Bronchial epithelial cell (primary cell): ENCODE data around the gene MDM4. TPM values are rescaled to one million over a fixed set of nuclear protein-coding genes. Genes with fewer than 3 reads are reported as not detected.
"Not testable (repeated sequence)": the region's sequence is repeated elsewhere in the genome, so short reads cannot be mapped to it uniquely, and the experiment has no call there.

Experiments
- DNase-seq: peaks from one replicate; pipeline ENCODE4 v3.0.0-alpha.2; 2010; ENCODE audit warnings: low read depth
- FAIRE-seq: peaks from 2 replicates; lab custom pipeline; 2011; peaks lifted over from hg19 to GRCh38; lab: Jason Lieb, UNC
- H3K27me3 ChIP-seq: 2 replicates; pipeline ENCODE4 v1.5.1; 2011; ENCODE audit warnings: low read length; ENCODE audit not compliant: control insufficient read depth, insufficient read depth
- H3K36me3 ChIP-seq: 2 replicates; pipeline ENCODE4 v1.5.1; 2011; ENCODE audit warnings: low read length; ENCODE audit not compliant: control insufficient read depth, insufficient read depth
- H3K4me3 ChIP-seq: 2 replicates; pipeline ENCODE4 v1.5.1; 2011; ENCODE audit warnings: mild to moderate bottlenecking, low read depth, low read length, control low read depth
- total RNA-seq: library from RNA; depleted of rRNA; stranded (reverse); fragments of >200 nt; gene quantifications from 2 replicates; pipeline ENCODE4 v1.2.1, GENCODE V29; 2014
- TF ChIP-seq, protein P1 (sequence below): IDR thresholded peaks from 2 replicates; pipeline ENCODE4 v1.5.1; 2011; ENCODE audit warnings: mild to moderate bottlenecking, moderate library complexity, low read length, control low read depth, inconsistent platforms; ENCODE audit not compliant: insufficient read depth, severe bottlenecking

Gene MDM4
- total RNA-seq, 1 donor from 2014 or later = 23.4 TPM

DNA sequence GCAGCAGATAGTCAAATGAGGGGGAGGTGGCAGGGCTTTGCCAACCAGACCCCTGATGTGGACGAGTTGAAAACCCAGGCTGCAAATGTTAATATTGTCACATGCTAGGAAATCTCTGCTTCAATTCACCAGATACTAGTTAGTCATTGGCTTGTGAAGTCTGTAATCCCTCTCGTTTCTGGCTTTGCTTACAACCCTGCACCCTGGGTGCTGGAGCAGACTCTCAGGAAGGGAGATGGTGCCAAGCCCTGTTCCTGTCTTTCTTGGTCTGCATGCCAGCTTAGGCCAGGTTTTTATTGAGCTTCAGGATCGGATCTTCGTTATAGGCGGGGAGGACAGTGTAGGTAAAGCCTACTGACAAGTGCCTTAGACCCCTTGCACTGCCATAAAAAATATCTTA is 53.3 kb downstream of the MDM4 start:
- FAIRE-seq (no peak), DNase-seq (no peak)
- TF ChIP-seq, protein P1, sequence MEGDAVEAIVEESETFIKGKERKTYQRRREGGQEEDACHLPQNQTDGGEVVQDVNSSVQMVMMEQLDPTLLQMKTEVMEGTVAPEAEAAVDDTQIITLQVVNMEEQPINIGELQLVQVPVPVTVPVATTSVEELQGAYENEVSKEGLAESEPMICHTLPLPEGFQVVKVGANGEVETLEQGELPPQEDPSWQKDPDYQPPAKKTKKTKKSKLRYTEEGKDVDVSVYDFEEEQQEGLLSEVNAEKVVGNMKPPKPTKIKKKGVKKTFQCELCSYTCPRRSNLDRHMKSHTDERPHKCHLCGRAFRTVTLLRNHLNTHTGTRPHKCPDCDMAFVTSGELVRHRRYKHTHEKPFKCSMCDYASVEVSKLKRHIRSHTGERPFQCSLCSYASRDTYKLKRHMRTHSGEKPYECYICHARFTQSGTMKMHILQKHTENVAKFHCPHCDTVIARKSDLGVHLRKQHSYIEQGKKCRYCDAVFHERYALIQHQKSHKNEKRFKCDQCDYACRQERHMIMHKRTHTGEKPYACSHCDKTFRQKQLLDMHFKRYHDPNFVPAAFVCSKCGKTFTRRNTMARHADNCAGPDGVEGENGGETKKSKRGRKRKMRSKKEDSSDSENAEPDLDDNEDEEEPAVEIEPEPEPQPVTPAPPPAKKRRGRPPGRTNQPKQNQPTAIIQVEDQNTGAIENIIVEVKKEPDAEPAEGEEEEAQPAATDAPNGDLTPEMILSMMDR = no peak
- Histone ChIP-seq H3K36me3 (peaks cover 1% of the 10 kb centered on the region), H3K4me3 (no peak overlapping the region), H3K27me3 (no peaks in the 10 kb centered on the region)

DNA sequence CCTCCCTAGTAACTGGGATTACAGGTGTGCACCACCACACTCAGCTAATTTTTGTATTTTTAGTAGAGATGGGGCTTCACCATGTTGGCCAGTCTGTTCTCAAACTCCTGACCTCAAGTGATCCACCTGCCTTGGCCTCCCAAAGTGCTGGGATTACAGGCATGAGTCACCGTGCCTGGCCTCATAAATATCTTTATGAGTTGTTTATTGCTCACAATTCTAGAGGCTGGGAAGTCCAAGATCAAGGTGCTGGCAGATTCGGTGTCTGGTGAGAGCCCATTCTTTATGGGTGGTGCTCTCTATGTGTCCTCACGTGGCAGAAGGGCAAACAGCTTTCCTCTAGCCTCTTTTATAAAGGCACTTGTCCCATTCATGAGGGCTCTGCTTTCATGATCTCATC is 53.8 kb downstream of the MDM4 start:
- H3K27me3 ChIP-seq, DNase-seq, H3K36me3 ChIP-seq, FAIRE-seq, H3K4me3 ChIP-seq: not testable (repeated sequence)

DNA sequence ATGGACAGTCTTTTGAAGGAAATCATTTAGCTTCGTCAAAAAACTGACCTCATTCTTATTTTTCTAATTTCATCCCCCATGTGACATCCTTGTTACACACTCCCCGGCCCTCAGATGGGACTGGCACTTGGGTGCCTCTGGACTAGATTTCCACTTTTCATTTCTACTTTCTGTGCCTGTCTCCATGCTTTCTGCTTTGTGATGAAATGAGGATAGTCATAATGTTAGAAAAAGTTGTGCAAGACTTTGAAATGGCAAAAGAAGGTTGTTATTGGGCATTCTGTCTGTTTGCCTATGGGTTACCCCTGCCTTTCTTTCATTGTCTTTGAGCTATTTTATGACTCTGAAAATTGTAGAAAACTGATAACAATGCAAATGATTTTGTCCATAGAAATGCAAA is 54.9 kb downstream of the MDM4 start:
- peaks cover 1% of the 10 kb centered on the region for H3K36me3 ChIP-seq
- no peak overlapping the region for H3K4me3 ChIP-seq
- TF ChIP-seq, protein P1 = no peak
- no peak for FAIRE-seq
- no peak for DNase-seq
- H3K27me3 ChIP-seq = no peaks in the 10 kb centered on the region

DNA sequence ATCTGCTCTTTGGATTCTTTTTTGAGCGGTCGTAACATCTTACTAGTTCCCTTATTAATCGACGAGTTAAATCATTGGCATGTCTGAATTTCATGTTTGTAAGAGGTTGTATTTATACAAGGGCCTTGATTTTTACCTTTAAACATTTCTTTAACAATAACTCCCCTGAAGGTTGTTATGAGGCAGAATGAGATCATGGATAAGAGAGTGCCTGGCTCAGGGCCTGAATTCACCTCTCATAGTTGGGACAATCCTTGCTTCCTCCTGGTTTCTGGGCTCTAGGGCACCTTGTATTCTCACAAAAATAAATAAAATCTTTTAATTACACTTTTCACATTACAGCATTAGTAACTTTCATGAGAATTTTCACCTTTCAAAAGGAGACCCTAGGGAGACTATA is 55.4 kb downstream of the MDM4 start:
- DNase-seq (peak; percentile 44), FAIRE-seq (no peak)
- peaks cover 1% of the 10 kb centered on the region for H3K36me3 ChIP-seq
- H3K27me3 ChIP-seq = no peaks in the 10 kb centered on the region
- no peak overlapping the region for H3K4me3 ChIP-seq
- TF ChIP-seq, protein P1 = no peak

DNA sequence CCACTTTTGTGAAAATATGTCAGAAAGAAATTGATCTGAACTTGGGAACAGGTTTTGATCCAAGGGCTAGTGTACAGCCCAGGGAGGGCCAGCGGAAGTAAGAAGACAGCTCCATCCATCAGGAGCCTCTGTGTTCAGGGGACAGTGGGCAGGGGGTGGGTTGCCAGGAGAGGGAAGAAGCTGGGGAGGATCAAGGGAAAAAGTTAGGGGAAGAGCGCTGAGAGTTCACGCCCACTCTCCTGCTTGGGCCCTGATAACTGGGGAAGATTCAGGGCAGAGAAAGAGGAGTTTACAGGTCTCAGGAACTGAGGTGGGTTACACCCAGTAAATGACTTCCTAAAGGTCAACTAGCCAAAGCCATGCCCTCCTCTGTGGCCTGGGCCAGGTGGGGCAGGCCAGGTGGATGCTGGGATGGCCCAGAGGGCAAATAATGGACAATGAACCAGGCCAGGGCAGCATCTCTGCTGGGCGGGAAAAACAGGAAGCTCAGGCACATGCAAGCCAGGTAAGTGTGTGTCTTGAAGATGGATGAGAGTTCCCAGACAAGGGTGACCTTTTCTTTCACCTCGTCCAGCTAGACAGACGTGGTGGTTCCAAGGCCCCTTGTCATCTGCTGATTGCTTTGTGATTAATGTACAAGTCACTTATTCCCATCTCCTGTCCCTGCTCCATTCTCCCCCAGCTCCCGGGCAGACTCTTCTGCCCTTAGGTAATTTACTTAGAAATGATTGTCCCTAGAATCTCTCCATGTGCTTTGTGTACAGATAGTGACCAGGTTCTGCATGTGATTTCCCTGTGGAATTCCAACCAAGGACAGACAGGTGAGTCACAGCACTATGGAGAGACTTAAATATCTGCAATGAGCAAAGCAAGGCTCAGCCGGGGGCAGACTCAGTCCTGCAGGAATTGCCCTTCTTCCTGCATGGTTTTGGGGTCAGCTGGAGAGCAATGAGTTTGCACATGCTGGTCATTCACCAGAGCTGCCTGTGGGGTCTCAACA is 57.0 kb downstream of the MDM4 start:
- peak; percentile 64 for DNase-seq
- no peak overlapping the region for H3K4me3 ChIP-seq
- FAIRE-seq = no peak
- H3K27me3 ChIP-seq = no peaks in the 10 kb centered on the region
- H3K36me3 ChIP-seq = peaks cover 1% of the 10 kb centered on the region
- TF ChIP-seq, protein P1 = no peak

DNA sequence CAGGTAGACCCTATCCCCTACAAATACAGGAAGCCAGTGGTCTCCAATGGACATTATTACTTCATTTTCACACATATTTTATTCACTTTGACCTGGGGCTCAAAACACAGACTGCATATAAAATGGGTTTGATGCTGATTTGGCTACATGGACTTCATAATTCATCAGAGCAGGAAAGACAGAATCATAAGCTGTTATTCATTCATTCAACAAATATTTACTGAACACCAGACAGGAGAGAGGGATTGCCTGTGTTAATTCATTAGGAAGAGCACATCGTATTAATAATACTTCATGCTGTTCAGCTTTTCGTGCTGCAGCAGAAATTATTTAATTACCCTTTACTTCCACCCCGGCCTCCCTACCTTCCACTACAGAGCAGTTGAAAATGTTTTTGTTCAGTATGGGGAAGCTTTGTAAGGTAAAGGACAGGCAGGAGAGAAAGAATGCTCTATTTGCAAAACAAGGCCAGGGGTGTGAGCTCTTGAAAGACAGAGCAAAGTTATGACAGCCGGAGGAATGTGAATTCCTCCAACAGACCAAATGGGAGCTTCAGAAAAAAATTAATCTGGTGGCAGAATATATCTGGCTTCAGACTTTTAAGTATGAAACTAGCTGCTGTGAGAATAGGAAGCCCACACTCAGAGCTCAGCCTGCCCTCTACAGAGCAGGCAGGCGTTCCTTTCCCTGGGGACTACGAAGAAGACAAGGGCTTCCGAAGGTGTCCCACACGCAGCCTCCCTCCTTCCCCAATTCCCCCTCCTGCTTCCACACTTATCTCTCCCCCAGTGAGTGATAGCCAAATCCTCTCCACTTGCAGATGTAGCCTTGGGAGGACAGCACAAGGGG is 58.0 kb downstream of the MDM4 start:
- Histone ChIP-seq H3K27me3 (no peaks in the 10 kb centered on the region), H3K4me3 (no peak overlapping the region), H3K36me3 (peaks cover 1% of the 10 kb centered on the region)
- DNase-seq (no peak), FAIRE-seq (no peak)
- TF ChIP-seq, protein P1 = no peak
